Duodenal mucosa (tissue), 2 donors: ENCODE results near the gene COL27A1.
"Not testable (repeated sequence)": the region's sequence is repeated elsewhere in the genome, so short reads cannot be mapped to it uniquely, and the experiment has no call there.

ENCODE experiments used
- H3K27ac ChIP-seq: one replicate; pipeline ENCODE4 v1.7.0; 2013; ENCODE audit warnings: low read depth, low read length
- H3K27me3 ChIP-seq, 2 donors: one replicate each; pipeline ENCODE4 v1.7.0; 2013; ENCODE audit warnings: low read length in 2 of 2, control low read depth in 1 of 2; ENCODE audit not compliant: insufficient read depth in 2 of 2, control insufficient read depth in 1 of 2
- H3K36me3 ChIP-seq, 2 donors: one replicate each; pipeline ENCODE4 v1.7.0; 2013; ENCODE audit warnings: low read length in 2 of 2, control low read depth in 1 of 2; ENCODE audit not compliant: insufficient read depth in 2 of 2, control insufficient read depth in 1 of 2
- H3K4me1 ChIP-seq, 2 donors: one replicate each; pipeline ENCODE4 v1.7.0; 2013; ENCODE audit warnings: low read length in 2 of 2, control low read depth in 1 of 2; ENCODE audit not compliant: insufficient read depth in 2 of 2, control insufficient read depth in 1 of 2
- H3K4me3 ChIP-seq, 2 donors: one replicate each; pipeline ENCODE4 v1.7.0; 2013; ENCODE audit warnings: low read length in 2 of 2, low read depth in 1 of 2
- H3K9ac ChIP-seq, 2 donors: one replicate each; pipeline ENCODE4 v1.7.0; 2013; ENCODE audit warnings: low read length in 2 of 2, low read depth in 1 of 2
- H3K9me3 ChIP-seq, 2 donors: one replicate each; pipeline ENCODE4 v1.7.0; 2013; ENCODE audit warnings: low read length in 2 of 2, control low read depth in 1 of 2; ENCODE audit not compliant: control insufficient read depth in 1 of 2

The COL27A1 gene

DNA sequence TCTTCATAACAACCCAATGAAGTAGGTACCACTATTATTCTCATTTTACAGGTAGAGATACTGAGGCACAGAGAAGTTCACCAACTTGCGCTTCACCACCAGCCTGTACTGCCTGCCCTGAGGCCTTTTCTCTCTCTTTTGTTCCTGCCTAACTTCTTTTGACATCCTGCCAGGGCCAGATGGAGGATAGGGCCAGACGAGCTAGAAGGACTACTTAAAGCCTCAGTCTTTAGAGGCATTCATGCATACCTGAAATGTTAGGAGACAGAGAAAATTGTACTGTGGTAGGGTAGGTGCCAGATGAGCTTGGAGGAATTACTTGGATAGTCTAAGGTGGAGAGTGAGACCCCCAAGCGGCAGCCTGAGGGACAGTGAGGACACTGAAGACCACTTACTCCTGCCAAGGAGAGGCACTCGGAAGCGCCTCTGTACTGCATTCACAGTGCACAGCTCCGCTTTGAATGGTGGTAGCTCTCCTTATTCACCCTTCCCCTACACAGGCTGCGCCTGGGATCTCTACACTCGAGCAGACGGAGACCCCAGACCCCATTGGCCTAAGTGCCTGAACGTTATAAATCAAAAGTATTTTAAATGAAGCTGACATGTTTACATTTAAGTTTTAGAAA lies 161.4 kb downstream of the COL27A1 start:
- Histone ChIP-seq H3K4me1 (no peaks in the 10 kb centered on the region), H3K36me3 (no peaks in the 10 kb centered on the region), H3K27me3 (no peaks in the 10 kb centered on the region), H3K27ac (no peak overlapping the region), H3K9me3 (no peaks in the 10 kb centered on the region), H3K4me3 (no peak overlapping the region), H3K9ac (no peak overlapping the region)

DNA sequence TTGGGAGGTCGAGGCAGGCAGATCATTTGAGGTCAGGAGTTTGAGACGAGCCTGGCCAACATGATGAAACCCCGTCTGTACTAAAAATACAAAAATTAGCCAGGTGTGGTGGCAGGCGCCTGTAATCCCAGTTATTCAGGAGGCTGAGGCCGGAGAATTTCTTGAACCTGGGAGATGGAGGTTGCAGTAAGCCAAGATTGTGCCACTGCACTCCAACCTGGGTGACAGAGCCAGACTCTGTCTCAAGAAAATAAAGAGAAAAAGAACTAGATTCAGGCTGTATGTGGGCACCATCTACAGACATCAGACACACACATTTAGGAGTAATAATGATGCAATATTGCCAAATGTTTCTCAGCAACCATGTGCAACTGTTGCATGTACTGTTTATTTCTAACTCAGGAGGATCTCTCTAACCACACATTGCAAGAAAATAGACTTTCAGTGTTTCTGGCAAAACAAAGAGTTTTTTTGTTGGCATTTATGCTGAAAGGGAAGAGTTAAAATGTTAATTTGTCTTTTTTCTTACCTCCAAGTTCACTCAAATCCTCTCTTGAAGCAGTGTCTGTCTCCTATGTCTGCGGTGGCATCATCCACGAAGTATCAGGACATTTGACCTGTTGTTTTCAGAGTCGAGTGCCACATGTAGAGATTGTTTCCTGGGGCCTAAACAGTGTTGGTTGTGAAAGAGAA lies 162.5 kb downstream of the COL27A1 start:
- no peaks in the 10 kb centered on the region for H3K27me3 ChIP-seq

DNA sequence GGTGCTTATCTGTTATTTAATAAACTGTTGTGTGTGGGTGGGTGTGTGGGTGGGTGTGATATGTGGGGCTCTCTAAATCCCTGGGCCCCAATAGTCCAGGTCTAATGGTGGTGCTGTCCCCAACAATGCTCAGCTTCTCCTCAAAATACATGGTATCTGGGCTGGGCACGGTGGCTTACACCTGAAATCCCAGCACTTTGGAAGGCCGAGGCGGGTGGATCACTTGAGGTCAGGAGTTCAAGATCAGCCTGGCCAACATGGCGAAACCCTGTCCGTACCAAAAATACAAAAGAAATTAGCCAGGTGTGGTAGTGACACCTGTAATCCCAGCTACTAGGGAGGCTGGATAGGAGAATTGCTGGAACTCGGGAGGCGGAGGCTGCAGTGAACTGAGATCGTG lies 163.1 kb downstream of the COL27A1 start:
- no peaks in the 10 kb centered on the region for H3K27me3 ChIP-seq
- H3K4me1 ChIP-seq, result no peaks in the 10 kb centered on the region
- H3K4me3 ChIP-seq, result no peak overlapping the region
- H3K9ac ChIP-seq, result no peak overlapping the region
- no peaks in the 10 kb centered on the region for H3K9me3 ChIP-seq
- no peak overlapping the region for H3K27ac ChIP-seq
- H3K36me3 ChIP-seq, result no peaks in the 10 kb centered on the region

More for the DNA sequence above, 162.5 kb downstream of the COL27A1 start:
- H3K4me3 ChIP-seq, result no peak overlapping the region
- no peaks in the 10 kb centered on the region for H3K36me3 ChIP-seq
- H3K27ac ChIP-seq, result no peak overlapping the region
- no peak overlapping the region for H3K9ac ChIP-seq
- no peaks in the 10 kb centered on the region for H3K9me3 ChIP-seq
- H3K4me1 ChIP-seq, result no peaks in the 10 kb centered on the region

DNA sequence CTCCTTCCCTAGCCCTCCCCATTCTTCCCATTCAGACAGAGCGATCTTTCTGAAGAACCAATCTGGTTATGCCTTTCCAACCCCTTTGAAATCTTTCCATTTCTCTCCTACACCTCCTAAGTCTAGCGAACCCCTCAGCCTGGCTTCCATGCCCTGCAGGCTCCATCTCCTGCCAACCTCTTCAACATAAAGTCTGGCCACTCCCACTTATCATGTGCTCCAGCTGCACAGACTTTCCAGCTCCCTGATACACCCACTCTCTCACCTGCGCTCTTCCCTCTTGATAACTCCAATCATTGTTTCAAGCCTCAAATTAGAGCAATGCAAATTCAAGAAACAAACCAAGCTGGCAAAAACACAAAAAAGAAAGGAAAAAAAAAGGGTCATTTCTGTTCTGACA lies 163.8 kb downstream of the COL27A1 start:
- H3K27me3 ChIP-seq, result no peaks in the 10 kb centered on the region
- no peak overlapping the region for H3K9ac ChIP-seq
- H3K27ac ChIP-seq, result no peak overlapping the region
- no peaks in the 10 kb centered on the region for H3K9me3 ChIP-seq
- no peaks in the 10 kb centered on the region for H3K4me1 ChIP-seq
- no peak overlapping the region for H3K4me3 ChIP-seq
- no peaks in the 10 kb centered on the region for H3K36me3 ChIP-seq

DNA sequence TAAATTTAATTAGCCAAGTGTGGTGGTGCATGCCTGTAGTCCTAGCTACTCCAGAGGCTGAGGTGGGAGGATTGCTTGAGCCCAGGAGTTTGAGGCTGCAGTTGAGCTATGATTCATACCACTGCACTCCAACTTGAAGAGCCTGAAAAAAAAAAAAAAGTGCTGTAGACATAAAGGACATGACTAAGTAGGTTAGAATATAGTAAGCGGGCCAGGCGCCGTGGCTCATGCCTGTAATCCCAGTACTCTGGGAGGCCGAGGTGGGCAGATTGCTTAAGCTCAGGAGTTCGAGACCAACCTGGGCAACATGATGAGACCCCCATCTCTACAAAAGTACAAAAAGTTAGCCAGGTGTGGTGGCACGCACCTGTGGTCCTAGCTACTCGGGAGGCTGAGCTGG lies 165.4 kb downstream of the COL27A1 start:
- H3K27ac ChIP-seq, H3K36me3 ChIP-seq, H3K9ac ChIP-seq, H3K4me1 ChIP-seq, H3K27me3 ChIP-seq, H3K4me3 ChIP-seq, H3K9me3 ChIP-seq: not testable (repeated sequence)

DNA sequence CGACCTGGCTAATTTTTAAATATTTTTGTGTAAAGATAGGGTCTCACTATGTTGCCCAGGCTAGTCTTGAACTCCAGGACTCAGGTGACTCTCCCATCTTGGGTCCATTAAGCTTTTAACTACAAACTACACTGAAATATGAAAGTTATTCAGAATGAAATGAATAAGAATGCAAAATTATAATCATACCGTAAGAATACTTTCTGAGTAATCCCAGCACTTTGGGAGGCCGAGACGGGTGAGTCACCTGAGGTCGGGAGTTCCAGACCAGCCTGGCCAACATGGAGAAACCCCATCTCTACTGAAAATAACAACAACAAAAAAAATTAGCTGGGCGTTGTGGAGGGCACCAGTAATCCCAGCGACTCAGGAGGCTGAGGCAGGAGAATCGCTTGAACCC lies 166.4 kb downstream of the COL27A1 start:
- H3K36me3 ChIP-seq, result no peaks in the 10 kb centered on the region
- no peak overlapping the region for H3K27ac ChIP-seq
- H3K9ac ChIP-seq, result no peak overlapping the region
- no peaks in the 10 kb centered on the region for H3K27me3 ChIP-seq
- H3K4me3 ChIP-seq, result no peak overlapping the region
- H3K4me1 ChIP-seq, result no peaks in the 10 kb centered on the region
- H3K9me3 ChIP-seq, result no peaks in the 10 kb centered on the region

DNA sequence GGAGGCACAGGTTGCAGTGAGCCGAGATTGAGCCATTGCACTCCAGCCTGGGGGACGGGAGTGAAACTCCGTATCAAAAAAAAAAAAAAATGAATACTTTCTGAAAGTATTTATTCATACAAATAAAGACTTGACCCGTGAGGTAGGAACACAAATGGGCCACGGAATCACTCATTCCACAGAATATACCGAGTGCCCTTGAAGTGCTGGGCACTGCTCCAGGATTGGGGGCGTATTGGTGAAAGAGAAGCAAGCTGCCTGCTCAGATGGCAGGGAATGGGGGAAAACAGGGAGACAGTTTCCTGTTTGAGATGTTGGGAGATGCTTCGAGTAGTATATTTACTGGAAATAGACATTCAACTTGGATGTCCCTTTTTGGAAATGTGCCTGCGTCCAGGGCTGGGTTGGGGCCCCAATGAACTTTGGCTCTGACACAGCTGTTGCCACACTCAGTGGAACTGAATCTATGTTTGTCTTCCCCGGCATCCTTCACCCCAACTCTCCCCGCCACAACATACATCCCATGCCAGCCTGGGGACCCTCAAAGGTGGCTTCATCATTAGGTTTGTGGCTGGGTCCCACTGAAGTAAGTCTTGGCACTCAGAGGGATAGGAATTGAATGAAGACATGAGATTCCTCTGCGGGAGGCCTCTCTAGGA lies 167.0 kb downstream of the COL27A1 start:
- not testable (repeated sequence) for H3K9ac ChIP-seq, H3K4me1 ChIP-seq, H3K4me3 ChIP-seq, H3K27me3 ChIP-seq, H3K27ac ChIP-seq, H3K9me3 ChIP-seq, H3K36me3 ChIP-seq

DNA sequence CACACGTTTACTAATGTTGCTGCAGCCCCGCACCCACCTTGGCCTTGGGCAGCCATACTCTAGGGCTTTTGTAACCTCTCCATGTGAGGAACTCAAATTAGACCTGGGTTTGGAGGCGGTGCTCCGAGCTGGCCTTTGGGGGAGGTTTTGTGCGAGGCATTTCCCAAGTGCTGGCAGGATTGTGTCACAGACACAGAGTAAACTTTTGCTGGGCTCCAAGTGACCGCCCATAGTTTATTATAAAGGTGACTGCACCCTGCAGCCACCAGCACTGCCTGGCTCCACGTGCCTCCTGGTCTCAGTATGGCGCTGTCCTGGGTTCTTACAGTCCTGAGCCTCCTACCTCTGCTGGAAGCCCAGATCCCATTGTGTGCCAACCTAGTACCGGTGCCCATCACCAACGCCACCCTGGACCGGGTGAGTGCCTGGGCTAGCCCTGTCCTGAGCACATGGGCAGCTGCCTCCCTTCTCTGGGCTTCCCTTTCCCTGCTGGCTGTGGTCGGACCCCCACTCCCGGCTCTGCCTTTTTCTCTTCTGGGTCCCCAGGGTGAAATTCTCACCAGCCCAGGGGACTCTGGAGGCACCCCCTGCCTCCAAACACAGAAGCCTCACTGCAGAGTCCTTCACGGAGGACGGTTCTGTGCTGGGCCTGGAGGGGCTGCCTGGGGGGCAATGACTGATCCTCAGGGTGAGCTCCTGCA lies 167.6 kb downstream of the COL27A1 start, which contains the start of gene ORM1:
Gene ORM1 (plus strand): TSS at position 268 of the 701 bp plus-strand sequence. CDS start 36 bp downstream, at position 304.
- H3K9me3 ChIP-seq, H3K4me1 ChIP-seq, H3K36me3 ChIP-seq, H3K27ac ChIP-seq, H3K4me3 ChIP-seq, H3K9ac ChIP-seq, H3K27me3 ChIP-seq: not testable (repeated sequence)

DNA sequence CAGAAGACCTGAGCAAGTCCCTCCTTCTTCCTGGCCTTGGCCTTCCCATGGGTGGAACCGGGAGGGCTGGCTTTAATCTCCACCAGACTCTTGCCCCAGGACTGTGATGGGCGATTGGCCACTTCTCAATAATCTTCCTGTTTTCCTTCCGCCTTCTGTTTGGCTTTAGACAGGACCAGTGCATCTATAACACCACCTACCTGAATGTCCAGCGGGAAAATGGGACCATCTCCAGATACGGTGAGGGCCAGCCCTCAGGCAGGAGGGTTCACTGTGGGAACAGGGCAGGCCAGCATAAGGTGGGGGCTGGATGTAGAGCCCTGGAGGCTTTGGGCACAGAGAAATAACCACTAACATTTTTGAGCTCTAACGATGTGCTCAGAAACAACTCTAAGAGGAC lies 168.5 kb downstream of the COL27A1 start:
- not testable (repeated sequence) for H3K4me1 ChIP-seq, H3K27me3 ChIP-seq, H3K36me3 ChIP-seq, H3K9me3 ChIP-seq, H3K27ac ChIP-seq, H3K4me3 ChIP-seq, H3K9ac ChIP-seq

DNA sequence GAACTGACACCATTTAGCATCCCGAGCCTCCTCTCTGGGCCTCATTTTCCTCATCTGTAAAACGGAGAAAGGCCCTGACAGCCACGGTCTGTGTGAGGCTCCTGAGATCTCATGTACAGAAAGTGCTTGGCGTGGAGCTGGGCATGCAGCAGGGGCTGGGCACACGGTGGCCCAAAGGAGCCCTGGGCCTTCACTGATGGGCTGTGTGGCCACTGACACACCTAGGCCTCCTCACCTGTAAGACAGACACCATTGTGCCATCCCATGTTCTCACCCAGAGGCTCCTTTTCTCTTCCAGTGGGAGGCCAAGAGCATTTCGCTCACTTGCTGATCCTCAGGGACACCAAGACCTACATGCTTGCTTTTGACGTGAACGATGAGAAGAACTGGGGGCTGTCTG lies 169.2 kb downstream of the COL27A1 start:
- H3K9me3 ChIP-seq, result no peaks in the 10 kb centered on the region
- H3K36me3 ChIP-seq, result no peaks in the 10 kb centered on the region
- H3K4me1 ChIP-seq, result peaks cover 5 to 9% of the 10 kb centered on the region in 2 donors
- H3K27ac ChIP-seq, result no peak overlapping the region
- no peak overlapping the region for H3K9ac ChIP-seq
- no peak overlapping the region for H3K4me3 ChIP-seq
- no peaks in the 10 kb centered on the region for H3K27me3 ChIP-seq
